ENCODE data around the gene CAMK1D. TPM values are rescaled to one million over a fixed set of nuclear protein-coding genes. Genes with fewer than 3 reads are reported as not detected.

CAMK1D gene
- total and polyA plus RNA-seq, 2 of the 8 experiments (the other 6 are each of a cell fraction or from before 2014, with no cell fraction given), result 3.5 to 10.6 TPM

- TF ChIP-seq, protein P1, sequence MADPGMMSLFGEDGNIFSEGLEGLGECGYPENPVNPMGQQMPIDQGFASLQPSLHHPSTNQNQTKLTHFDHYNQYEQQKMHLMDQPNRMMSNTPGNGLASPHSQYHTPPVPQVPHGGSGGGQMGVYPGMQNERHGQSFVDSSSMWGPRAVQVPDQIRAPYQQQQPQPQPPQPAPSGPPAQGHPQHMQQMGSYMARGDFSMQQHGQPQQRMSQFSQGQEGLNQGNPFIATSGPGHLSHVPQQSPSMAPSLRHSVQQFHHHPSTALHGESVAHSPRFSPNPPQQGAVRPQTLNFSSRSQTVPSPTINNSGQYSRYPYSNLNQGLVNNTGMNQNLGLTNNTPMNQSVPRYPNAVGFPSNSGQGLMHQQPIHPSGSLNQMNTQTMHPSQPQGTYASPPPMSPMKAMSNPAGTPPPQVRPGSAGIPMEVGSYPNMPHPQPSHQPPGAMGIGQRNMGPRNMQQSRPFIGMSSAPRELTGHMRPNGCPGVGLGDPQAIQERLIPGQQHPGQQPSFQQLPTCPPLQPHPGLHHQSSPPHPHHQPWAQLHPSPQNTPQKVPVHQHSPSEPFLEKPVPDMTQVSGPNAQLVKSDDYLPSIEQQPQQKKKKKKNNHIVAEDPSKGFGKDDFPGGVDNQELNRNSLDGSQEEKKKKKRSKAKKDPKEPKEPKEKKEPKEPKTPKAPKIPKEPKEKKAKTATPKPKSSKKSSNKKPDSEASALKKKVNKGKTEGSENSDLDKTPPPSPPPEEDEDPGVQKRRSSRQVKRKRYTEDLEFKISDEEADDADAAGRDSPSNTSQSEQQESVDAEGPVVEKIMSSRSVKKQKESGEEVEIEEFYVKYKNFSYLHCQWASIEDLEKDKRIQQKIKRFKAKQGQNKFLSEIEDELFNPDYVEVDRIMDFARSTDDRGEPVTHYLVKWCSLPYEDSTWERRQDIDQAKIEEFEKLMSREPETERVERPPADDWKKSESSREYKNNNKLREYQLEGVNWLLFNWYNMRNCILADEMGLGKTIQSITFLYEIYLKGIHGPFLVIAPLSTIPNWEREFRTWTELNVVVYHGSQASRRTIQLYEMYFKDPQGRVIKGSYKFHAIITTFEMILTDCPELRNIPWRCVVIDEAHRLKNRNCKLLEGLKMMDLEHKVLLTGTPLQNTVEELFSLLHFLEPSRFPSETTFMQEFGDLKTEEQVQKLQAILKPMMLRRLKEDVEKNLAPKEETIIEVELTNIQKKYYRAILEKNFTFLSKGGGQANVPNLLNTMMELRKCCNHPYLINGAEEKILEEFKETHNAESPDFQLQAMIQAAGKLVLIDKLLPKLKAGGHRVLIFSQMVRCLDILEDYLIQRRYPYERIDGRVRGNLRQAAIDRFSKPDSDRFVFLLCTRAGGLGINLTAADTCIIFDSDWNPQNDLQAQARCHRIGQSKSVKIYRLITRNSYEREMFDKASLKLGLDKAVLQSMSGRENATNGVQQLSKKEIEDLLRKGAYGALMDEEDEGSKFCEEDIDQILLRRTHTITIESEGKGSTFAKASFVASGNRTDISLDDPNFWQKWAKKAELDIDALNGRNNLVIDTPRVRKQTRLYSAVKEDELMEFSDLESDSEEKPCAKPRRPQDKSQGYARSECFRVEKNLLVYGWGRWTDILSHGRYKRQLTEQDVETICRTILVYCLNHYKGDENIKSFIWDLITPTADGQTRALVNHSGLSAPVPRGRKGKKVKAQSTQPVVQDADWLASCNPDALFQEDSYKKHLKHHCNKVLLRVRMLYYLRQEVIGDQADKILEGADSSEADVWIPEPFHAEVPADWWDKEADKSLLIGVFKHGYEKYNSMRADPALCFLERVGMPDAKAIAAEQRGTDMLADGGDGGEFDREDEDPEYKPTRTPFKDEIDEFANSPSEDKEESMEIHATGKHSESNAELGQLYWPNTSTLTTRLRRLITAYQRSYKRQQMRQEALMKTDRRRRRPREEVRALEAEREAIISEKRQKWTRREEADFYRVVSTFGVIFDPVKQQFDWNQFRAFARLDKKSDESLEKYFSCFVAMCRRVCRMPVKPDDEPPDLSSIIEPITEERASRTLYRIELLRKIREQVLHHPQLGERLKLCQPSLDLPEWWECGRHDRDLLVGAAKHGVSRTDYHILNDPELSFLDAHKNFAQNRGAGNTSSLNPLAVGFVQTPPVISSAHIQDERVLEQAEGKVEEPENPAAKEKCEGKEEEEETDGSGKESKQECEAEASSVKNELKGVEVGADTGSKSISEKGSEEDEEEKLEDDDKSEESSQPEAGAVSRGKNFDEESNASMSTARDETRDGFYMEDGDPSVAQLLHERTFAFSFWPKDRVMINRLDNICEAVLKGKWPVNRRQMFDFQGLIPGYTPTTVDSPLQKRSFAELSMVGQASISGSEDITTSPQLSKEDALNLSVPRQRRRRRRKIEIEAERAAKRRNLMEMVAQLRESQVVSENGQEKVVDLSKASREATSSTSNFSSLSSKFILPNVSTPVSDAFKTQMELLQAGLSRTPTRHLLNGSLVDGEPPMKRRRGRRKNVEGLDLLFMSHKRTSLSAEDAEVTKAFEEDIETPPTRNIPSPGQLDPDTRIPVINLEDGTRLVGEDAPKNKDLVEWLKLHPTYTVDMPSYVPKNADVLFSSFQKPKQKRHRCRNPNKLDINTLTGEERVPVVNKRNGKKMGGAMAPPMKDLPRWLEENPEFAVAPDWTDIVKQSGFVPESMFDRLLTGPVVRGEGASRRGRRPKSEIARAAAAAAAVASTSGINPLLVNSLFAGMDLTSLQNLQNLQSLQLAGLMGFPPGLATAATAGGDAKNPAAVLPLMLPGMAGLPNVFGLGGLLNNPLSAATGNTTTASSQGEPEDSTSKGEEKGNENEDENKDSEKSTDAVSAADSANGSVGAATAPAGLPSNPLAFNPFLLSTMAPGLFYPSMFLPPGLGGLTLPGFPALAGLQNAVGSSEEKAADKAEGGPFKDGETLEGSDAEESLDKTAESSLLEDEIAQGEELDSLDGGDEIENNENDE (IDR thresholded peaks at IDR 0.05; ENCODE audit: insufficient replicate concordance, low read length), result no peak
These were observed 214.8 kb downstream of the CAMK1D start (continued) for GRCh38 chr10:12564173-12564572.

Data from H1 (cell line).